ENCODE results near the gene HIVEP2.
A peak's percentile ranks its signal among the peaks of the same experiment; 100 is the strongest.

The HIVEP2 gene

GRCh38 chr6:142892254-142893021 is 52.5 kb downstream of the HIVEP2 start:
- DNase-seq (ENCODE audit: low spot score) = no peak

DNA sequence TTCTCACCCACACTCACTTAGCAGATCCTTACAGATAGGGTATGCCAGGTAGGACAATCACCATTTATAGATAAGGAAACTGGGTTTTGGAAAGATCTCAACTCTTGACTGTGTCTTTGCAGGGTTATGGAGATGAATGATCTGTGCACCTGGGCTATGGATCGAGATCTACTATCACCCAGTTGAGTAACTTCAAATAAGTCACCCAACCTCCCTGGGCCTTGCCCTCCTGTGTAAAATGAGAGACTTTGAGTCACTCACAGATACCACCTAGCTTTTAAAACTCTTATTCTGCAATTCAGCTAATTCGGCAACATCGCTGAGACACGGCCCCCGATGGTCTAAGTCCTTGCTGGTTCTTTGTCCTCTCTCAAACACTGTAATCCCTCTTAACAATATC is 53.5 kb downstream of the HIVEP2 start:
- no peak for DNase-seq (ENCODE audit: low spot score)

GRCh38 chr6:142888456-142888855 is 56.5 kb downstream of the HIVEP2 start:
- no peak for DNase-seq (ENCODE audit: low spot score)

GRCh38 chr6:142887517-142887916 is 57.5 kb downstream of the HIVEP2 start:
- no peak for DNase-seq (ENCODE audit: low spot score)

- DNase-seq (ENCODE audit: low spot score) = no peak
These were observed 58.4 kb downstream of the HIVEP2 start for GRCh38 chr6:142886431-142887170.

DNA sequence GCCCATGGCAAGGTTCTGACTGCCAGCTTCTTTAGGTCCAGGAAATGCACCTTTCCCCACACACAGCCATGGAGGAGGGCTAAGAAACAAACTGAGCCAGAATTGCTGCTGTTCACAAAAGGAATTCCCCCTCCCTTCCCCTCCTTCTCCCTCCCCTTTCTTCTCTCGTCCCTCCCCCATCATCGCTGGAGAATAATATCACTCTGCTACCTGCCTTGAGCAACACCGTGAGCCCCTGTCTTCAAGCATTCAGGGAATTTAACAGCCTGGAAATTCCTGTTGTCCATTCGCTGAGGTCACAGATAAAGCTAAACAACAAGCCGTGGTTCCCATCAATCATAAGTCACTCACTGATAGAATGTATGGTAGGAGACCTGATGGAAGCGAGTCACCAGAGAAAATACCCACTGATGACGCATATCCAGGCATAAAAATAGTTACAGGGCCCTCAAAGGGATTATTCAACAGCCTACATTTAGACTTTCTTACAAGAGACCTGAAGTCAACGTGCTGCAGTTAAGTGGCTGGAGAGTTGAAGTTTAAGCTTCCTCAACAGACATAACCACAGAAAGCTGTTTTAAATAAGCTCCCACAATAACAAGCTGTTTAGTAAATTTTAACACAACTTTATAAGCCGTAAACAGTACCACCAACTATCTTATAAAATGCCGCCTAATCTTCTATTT is 59.7 kb downstream of the HIVEP2 start:
- DNase-seq (ENCODE audit: low spot score) = peak; percentile 24

DNA sequence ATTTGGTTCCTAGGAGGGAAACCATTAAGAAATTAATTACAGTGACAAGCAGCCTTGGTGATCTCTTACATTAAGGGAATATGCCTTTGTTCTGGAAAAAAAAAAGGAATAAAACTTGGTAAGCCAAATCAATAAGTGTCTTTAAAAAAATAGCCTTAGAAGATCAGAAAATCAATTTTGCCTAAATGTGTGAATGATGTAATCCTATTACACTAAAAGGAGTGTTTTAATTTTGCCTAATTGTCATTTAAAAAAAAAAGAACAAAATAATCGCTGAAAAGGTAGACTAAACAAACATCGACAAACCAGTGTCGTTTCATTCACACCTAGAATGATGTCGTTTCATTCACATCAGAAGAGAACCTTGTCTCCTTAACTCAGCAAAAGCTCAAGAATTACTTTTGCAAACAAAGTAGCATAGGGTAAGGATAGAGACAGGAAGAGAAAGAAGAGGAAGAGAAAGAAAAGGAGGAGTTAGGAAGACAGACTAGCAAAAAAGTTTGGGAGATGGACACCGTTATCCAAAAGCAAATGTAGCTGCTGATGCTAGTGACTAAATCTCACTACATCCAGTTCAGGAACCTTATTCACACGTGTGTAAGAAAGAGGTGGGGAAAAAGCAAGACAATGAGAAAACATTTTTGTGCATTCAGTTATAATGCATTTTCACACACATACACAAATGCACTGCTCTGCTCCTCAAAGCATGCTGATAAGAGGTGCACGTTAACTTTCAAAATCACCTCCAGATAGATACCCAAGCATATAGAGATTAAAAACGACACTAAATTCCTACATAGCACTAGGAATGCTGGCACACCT is 60.6 kb downstream of the HIVEP2 start:
- no peak for DNase-seq (ENCODE audit: low spot score)

GRCh38 chr6:142883011-142883410 is 62.0 kb downstream of the HIVEP2 start:
- DNase-seq (ENCODE audit: low spot score) = no peak

DNA sequence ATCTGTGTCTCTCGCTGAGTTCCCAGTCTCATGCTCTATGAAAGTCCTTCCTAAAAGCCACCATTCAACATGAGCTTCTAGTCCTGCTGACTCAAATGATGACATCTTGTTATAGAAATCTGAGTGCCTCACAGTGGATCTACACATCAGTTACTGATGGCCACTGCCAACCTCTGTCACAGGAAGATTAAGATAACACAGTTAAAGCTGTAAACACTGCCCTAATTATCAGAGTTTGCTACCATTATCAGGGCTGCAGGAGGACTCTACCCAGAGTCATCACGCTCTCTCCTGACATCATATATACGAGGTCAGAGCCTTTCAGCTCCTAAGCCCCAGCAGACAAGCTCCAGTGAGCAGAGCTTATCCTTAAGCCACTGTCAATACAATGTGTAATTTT is 63.2 kb downstream of the HIVEP2 start:
- DNase-seq (ENCODE audit: low spot score) = peak; percentile 40

DNA sequence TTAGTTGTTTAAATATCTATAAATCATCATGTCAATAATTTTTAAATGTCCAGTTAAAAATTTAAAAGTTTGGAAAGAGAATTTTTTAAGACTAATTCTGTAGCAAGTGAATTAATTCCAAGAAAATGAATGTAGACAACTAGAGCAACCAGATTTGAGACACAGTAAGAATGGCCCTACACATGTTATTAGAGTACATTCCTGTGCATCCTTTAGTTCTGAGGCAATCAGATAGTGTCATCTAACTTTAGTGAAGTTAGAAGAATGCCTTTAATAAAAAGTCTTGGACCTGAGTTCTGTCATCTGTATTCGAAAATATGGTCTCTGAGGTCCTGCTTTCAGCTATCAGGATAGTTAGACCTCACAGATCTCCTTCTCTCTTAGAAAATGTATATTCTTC is 63.7 kb downstream of the HIVEP2 start:
- no peak for DNase-seq (ENCODE audit: low spot score)

- no peak for DNase-seq (ENCODE audit: low spot score)
These were observed 64.8 kb downstream of the HIVEP2 start for GRCh38 chr6:142880201-142880600.

- DNase-seq (ENCODE audit: low spot score) = no peak
These were observed 65.4 kb downstream of the HIVEP2 start for GRCh38 chr6:142879527-142879926.

DNA sequence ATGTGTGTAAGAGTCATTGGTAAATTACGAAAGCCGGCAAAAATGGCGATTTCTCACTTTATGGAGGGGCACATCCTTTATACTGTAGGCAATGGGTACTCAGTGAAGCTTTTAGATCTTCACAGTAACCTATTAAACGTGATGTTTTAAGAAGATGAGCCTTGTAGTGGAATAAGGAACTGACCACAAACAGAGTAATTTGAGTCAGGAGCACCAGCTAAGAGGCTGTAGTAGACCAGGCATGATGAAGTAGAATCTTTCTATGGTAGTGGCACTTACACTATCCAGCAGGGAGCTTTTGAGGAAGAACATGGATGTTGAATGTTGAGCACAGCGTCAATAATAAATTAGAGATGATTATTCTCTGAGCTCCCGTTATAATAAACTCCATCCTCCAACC is 65.9 kb downstream of the HIVEP2 start:
- no peak for DNase-seq (ENCODE audit: low spot score)

DNA sequence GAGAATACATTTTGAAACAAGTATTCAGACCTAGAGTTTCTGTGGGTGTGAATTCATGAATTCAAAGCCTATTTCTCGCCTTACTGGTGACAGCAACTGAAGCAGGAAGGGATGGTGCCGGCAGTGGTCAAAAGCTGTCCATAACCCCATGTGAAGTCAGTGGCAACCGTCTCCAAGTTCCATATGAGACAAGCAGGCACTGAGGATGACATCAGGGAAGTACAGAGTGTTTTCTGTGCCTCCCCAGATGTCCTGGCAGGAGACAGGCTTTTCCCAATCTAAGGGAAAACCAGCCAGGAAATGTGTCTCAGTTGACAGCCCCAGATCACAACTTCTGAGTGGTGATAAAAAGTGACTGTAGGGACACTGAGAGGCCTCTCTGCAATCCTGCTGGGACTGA is 66.6 kb downstream of the HIVEP2 start:
- no peak for DNase-seq (ENCODE audit: low spot score)

DNA sequence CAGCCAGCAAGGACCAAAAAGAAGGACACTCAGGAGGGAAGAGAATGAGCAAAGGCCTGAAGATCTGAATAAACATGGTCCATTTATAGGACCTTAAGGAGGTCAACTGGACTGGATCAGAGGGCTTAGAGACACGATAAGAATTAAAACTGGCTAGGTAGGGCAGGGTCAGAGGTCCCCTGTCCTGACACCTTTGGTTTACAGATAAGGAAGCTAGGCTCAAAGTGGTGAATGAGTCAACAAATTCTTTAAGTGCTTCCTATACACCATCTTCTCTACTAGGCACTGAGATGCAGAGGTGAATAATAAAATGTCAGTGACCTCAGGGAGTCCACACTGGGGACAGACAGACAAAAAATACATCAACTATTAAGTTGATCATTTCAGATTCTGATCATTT is 70.3 kb downstream of the HIVEP2 start:
- DNase-seq (ENCODE audit: low spot score) = no peak

DNA sequence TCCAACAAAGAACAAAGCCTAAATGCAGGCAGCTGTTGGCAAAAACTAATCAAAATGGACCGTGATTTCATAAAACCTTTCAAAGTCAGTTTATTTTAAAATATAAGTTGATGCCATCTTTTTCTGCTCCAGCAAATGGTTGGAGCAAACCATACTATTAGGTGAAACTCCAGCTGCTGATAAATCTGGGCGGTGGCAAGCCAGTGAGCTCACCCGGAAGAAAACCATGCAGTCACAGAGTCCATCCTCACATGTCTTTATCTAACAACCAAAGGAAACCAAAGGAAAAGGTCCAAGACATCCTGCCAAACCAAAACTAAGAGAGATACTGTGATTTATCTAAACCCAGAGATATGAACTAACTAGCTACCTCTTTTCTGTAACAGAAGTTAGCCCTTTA is 72.6 kb downstream of the HIVEP2 start:
- no peak for DNase-seq (ENCODE audit: low spot score)

GRCh38 chr6:142871910-142872331 is 73.1 kb downstream of the HIVEP2 start:
- no peak for DNase-seq (ENCODE audit: low spot score)

GRCh38 chr6:142870787-142871415 is 74.1 kb downstream of the HIVEP2 start:
- DNase-seq (ENCODE audit: low spot score) = no peak

DNA sequence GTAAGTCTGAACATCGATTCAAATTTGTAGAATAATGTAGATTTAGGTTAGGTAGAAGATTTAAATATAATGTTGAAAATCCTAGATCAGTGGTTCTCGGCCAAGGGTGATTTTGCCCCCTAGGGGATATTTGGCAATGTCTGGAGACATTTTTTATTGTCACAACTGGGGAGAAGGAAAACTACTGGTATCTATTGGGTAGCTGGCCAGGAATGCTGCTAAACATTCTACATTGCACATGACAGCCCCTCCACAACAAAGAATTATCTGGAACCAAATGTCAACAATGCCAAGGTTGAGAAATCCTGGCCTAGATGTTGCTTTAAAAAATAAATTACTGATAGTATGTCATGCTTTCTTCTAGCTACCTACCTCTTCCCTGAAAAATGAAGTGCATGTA is 76.1 kb downstream of the HIVEP2 start:
- no peak for DNase-seq (ENCODE audit: low spot score)

DNA sequence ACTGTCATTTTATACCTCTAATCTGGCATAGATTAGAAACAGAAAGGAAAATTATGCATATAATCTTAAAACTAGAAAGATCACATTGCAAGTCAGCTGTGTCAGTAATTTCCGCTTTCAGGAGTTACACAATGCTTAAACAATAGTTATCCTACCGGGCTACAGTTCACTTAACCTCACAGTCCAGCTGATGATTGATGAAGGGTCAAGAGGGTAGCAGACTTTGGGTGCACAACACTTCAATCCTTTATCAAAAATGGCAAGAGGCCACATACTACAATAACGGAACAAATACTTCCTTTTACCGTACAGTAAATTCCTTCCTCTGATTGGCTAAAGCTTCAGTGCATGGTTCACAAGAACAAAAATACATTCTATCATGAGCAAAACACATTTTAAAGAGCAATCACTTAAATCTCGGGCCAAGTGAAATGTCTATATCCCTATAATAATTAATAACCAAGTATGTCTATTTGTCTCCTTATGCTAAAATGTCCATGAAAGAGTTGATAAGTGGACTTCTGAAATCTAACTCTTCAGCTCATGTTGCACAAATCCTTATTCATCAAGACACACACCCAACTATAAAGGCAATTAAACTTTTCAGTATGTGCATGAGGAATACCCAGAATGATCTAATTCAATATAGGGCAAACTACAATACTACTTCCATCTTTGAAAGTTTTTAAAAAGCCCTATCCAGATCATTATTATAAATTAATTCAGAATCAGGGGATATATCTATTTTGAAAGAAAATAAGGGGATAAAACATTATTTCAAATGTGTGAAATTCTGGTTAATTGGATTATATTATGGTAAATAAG is 76.8 kb downstream of the HIVEP2 start:
- no peak for DNase-seq (ENCODE audit: low spot score)

All from SK-N-DZ (cell line).